ENCODE results near the gene NRG3. TPM values are rescaled to one million over a fixed set of nuclear protein-coding genes. Genes with fewer than 3 reads are reported as not detected.

NRG3 gene
- total RNA-seq, 6 donors from 2014 or later: 0.44 to 2.7 (median 1.5) TPM; not detected in 1

- Histone ChIP-seq H3K27ac (no peak overlapping the region), H3K27me3 (no peaks in the 10 kb centered on the region), H3K4me3 (no peak overlapping the region), H3K36me3 (no peaks in the 10 kb centered on the region), H3K9me3 (no peaks in the 10 kb centered on the region), H3K4me1 (no peaks in the 10 kb centered on the region)
- WGBS, 2 donors: 47 to 57% methylated on average over 2 of the region's 2 CpGs
- TF ChIP-seq CTCF (IDR thresholded peaks at IDR 0.05) (no peak), POLR2A (IDR thresholded peaks at IDR 0.05) (no peak), EP300 (IDR thresholded peaks at IDR 0.05) (no peak), POLR2AphosphoS5 (IDR thresholded peaks at IDR 0.05) (no peak)
- DNase-seq (no peak), ATAC-seq (ENCODE audit: low FRiP score in 2 of 2) (no peak)
Observed at GRCh38 chr10:82092111-82092510, 217.1 kb downstream of the NRG3 start.

DNA sequence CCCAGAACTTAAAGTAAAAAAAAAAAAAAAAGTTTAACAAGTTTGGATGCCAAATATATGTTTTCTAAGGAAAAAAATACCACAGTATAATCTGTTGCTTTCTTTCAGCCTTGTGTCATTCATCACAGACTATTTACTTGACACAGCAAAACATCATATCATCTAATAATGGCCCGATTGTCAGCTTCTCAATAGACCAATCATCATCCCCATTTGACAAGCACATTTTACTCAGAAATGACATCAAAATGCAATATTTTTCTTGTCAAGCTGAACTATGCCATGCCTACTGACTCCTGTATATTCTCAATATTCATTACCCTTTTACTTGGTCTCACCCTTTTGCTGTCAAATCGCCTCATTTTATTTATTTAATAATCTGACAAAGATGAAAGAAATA lies 249.7 kb downstream of the NRG3 start:
- H3K4me1 ChIP-seq: no peaks in the 10 kb centered on the region
- 84 to 91% methylated on average over 2 of the region's 2 CpGs for WGBS, 2 donors
- no peak for ATAC-seq (ENCODE audit: low FRiP score in 2 of 2)
- H3K9me3 ChIP-seq: no peaks in the 10 kb centered on the region
- no peak overlapping the region for H3K4me3 ChIP-seq
- no peak for TF ChIP-seq POLR2A (IDR thresholded peaks at IDR 0.05)
- TF ChIP-seq POLR2AphosphoS5 (IDR thresholded peaks at IDR 0.05): no peak
- no peak for TF ChIP-seq EP300 (IDR thresholded peaks at IDR 0.05)
- no peak for TF ChIP-seq CTCF (IDR thresholded peaks at IDR 0.05)
- DNase-seq: no peak
- no peak overlapping the region for H3K27ac ChIP-seq
- no peaks in the 10 kb centered on the region for H3K36me3 ChIP-seq
- H3K27me3 ChIP-seq: no peaks in the 10 kb centered on the region

DNA sequence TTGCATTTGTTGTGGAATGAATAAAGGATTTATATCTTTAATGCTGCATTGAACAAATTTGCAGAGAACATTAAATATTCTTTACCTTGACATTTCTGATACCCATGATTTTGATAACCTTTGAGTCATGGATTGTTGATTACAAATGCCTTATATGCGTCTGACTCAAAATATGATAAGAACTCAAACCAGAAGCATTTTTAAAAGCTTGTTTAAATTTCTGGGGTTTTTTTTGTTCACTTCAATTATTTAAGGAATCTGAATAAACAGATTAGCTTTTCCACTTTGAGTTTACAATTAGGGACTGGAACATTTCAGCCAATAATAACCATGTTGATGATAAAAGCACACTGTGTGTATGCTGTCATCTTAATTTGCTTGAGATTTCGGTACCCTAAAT lies 253.5 kb downstream of the NRG3 start:
- H3K9me3 ChIP-seq: no peaks in the 10 kb centered on the region
- no peak overlapping the region for H3K27ac ChIP-seq
- no peaks in the 10 kb centered on the region for H3K27me3 ChIP-seq
- DNase-seq (no peak), ATAC-seq (ENCODE audit: low FRiP score in 2 of 2) (no peak)
- no peak overlapping the region for H3K4me3 ChIP-seq
- TF ChIP-seq POLR2A (IDR thresholded peaks at IDR 0.05): no peak
- TF ChIP-seq EP300 (IDR thresholded peaks at IDR 0.05): no peak
- no peak for TF ChIP-seq CTCF (IDR thresholded peaks at IDR 0.05)
- no peak for TF ChIP-seq POLR2AphosphoS5 (IDR thresholded peaks at IDR 0.05)
- no peaks in the 10 kb centered on the region for H3K36me3 ChIP-seq
- 71 to 82% methylated on average over 2 of the region's 2 CpGs for WGBS, 2 donors
- no peaks in the 10 kb centered on the region for H3K4me1 ChIP-seq

- Histone ChIP-seq H3K36me3 (no peaks in the 10 kb centered on the region), H3K27me3 (no peaks in the 10 kb centered on the region), H3K27ac (no peak overlapping the region), H3K9me3 (no peaks in the 10 kb centered on the region), H3K4me1 (no peaks in the 10 kb centered on the region), H3K4me3 (no peak overlapping the region)
- TF ChIP-seq CTCF (IDR thresholded peaks at IDR 0.05): no peak
- TF ChIP-seq EP300 (IDR thresholded peaks at IDR 0.05): no peak
- no peak for TF ChIP-seq POLR2AphosphoS5 (IDR thresholded peaks at IDR 0.05)
- no peak for TF ChIP-seq POLR2A (IDR thresholded peaks at IDR 0.05)
- 69 to 82% methylated on average over 1 of the region's 1 CpG for whole genome bisulfite sequencing, 2 donors
- ATAC-seq (ENCODE audit: low FRiP score in 2 of 2) (no peak), DNase-seq (no peak)
Observed at GRCh38 chr10:82136103-82136502, 261.1 kb downstream of the NRG3 start.

GRCh38 chr10:82144153-82144552 lies 269.2 kb downstream of the NRG3 start:
- H3K4me3 ChIP-seq: no peak overlapping the region
- H3K4me1 ChIP-seq: no peaks in the 10 kb centered on the region
- TF ChIP-seq POLR2AphosphoS5 (IDR thresholded peaks at IDR 0.05): no peak
- no peak for TF ChIP-seq EP300 (IDR thresholded peaks at IDR 0.05)
- no peak for TF ChIP-seq POLR2A (IDR thresholded peaks at IDR 0.05)
- no peak for TF ChIP-seq CTCF (IDR thresholded peaks at IDR 0.05)
- no peaks in the 10 kb centered on the region for H3K36me3 ChIP-seq
- ATAC-seq (ENCODE audit: low FRiP score in 2 of 2): no peak
- DNase-seq: no peak
- no peak overlapping the region for H3K27ac ChIP-seq
- no peaks in the 10 kb centered on the region for H3K27me3 ChIP-seq
- no peaks in the 10 kb centered on the region for H3K9me3 ChIP-seq
- 80 to 88% methylated on average over 3 of the region's 3 CpGs for WGBS, 2 donors

Measured in upper lobe of left lung (tissue), 6 donors.